Central memory CD8-positive, alpha-beta T cell (primary cell): ENCODE results near the gene HAPLN1.
"Not testable (repeated sequence)": the region's sequence is repeated elsewhere in the genome, so short reads cannot be mapped to it uniquely, and the experiment has no call there.

ENCODE experiments used
- ATAC-seq: fragments of 150-1000 bp; cut with Tn5 transposase; replicated peaks from 2 replicates; pipeline ENCODE4 v1.10.0; 2022; ENCODE audit warnings: mild to moderate bottlenecking, moderate FRiP score, moderate number of reproducible peaks; ENCODE audit not compliant: poor library complexity, severe bottlenecking; ENCODE audit errors: extremely low read depth
- DNase-seq, 2 donors: peaks; one replicate each; pipeline ENCODE4 v3.0.0; 2021; ENCODE audit warnings: low spot score in 2 of 2
- H3K27ac Mint-ChIP-seq: one replicate; pipeline ENCODE4 v1.8.0; 2022; ENCODE audit warnings: low read depth, mild to moderate bottlenecking, moderate library complexity, mixed read lengths
- H3K27me3 Mint-ChIP-seq: one replicate; pipeline ENCODE4 v1.8.0; 2022; ENCODE audit warnings: mixed read lengths
- H3K36me3 Mint-ChIP-seq: one replicate; pipeline ENCODE4 v1.8.0; 2022; ENCODE audit warnings: mild to moderate bottlenecking, moderate library complexity, mixed read lengths; ENCODE audit not compliant: insufficient read depth
- H3K4me1 Mint-ChIP-seq: one replicate; pipeline ENCODE4 v1.8.0; 2022; ENCODE audit warnings: mixed read lengths
- H3K4me3 Mint-ChIP-seq: one replicate; pipeline ENCODE4 v1.8.0; 2022; ENCODE audit warnings: mild to moderate bottlenecking, moderate library complexity, mixed read lengths
- H3K9me3 Mint-ChIP-seq: one replicate; pipeline ENCODE4 v1.8.0; 2022; ENCODE audit warnings: mixed read lengths

The HAPLN1 gene

DNA sequence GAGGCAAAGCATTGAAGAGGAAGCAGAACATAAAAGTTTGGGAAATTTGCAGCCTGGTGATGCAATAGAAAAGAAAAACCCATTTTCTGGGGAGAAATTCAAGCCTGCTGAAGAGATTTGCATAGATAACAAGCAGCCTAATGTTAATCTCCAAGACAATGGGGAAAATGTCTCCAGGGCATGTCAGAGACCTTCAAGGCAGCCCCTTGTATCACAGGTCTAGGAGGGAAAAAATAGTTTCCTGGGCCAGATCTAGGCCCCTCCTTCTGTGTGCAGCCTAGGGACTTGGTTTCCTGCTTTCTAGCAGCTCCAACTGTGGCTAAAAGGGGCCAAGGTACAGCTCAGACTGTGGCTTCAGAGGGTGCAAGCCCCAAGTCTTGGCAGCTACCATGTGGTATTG is 14.4 kb upstream of the HAPLN1 start:
- not testable (repeated sequence) for H3K4me1 Mint-ChIP-seq, H3K27me3 Mint-ChIP-seq, H3K36me3 Mint-ChIP-seq, H3K4me3 Mint-ChIP-seq, H3K27ac Mint-ChIP-seq, H3K9me3 Mint-ChIP-seq, DNase-seq, ATAC-seq

DNA sequence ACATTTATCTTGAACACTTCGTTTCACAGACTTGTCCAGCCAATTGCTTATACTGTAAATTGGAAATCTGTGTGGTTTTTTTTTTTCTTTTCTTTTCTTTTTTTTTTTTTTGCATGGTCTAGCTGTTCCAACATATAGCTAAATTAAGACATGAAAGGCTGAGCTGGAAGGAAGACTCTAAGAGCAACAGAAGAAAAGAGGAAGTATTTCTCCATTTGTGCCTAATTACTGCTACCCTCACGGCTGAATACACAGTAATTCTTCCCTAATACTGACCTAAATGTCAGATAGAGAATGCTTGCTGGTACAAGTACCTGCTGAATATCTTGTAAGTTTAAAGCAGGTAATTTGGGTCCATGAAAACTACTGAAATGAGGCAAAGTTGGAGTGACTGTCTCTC is 11.0 kb upstream of the HAPLN1 start:
- ATAC-seq (no peak), DNase-seq (no peak)
- peaks cover 10% of the 10 kb centered on the region for H3K27me3 Mint-ChIP-seq
- no peak overlapping the region for H3K27ac Mint-ChIP-seq
- H3K4me1 Mint-ChIP-seq, result no peaks in the 10 kb centered on the region
- no peak overlapping the region for H3K4me3 Mint-ChIP-seq
- H3K36me3 Mint-ChIP-seq, result no peaks in the 10 kb centered on the region
- peaks cover 9% of the 10 kb centered on the region for H3K9me3 Mint-ChIP-seq

DNA sequence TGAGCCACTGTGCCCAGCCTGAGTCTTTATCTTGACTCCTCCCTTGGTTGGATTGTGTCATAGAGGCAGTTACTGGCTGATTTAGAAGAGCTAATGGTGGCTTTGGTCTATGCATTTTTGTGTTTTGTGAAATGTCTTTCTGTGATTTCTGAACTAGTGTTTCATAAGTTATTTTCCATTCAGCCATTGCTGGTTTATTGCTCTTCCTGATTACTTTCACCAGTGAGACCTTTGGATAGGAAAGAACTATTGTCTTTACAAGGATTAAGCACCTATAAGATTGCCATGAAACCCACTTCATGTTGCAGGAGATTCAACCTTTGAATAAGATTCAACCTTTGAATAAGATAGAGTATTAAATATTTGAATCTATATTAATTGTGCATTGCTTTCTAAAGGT is 8.7 kb upstream of the HAPLN1 start:
- ATAC-seq, result no peak
- no peaks in the 10 kb centered on the region for H3K4me1 Mint-ChIP-seq
- peaks cover 13% of the 10 kb centered on the region for H3K27me3 Mint-ChIP-seq

DNA sequence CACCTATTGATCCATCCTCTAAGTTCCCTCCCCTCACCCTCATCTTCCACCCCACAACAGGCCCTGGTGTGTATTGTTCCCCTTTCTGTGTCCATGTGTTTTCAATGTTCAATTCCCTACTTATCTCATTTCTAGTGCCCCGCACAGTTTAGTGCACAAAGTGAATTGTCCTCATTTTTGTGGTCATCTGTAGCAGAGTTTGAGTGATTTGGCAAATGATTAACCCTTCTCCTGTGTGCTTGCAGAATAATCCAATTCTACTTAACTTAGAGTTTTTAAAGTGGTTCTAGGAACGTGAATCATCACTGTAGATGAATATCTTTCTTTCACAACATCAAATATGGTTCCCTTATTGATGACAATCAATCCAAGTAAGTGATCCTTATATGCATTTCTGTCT is 6.3 kb upstream of the HAPLN1 start:
- DNase-seq (no peak), ATAC-seq (no peak)
- no peak overlapping the region for H3K4me3 Mint-ChIP-seq
- peaks cover 2% of the 10 kb centered on the region for H3K4me1 Mint-ChIP-seq
- no peaks in the 10 kb centered on the region for H3K36me3 Mint-ChIP-seq
- H3K9me3 Mint-ChIP-seq, result no peaks in the 10 kb centered on the region
- H3K27me3 Mint-ChIP-seq, result peaks cover 33% of the 10 kb centered on the region
- H3K27ac Mint-ChIP-seq, result no peak overlapping the region

More for the DNA sequence above, 8.7 kb upstream of the HAPLN1 start:
- Mint-ChIP-seq H3K9me3 (peaks cover 4% of the 10 kb centered on the region), H3K27ac (no peak overlapping the region), H3K36me3 (no peaks in the 10 kb centered on the region), H3K4me3 (no peak overlapping the region)
- DNase-seq, result no peak

DNA sequence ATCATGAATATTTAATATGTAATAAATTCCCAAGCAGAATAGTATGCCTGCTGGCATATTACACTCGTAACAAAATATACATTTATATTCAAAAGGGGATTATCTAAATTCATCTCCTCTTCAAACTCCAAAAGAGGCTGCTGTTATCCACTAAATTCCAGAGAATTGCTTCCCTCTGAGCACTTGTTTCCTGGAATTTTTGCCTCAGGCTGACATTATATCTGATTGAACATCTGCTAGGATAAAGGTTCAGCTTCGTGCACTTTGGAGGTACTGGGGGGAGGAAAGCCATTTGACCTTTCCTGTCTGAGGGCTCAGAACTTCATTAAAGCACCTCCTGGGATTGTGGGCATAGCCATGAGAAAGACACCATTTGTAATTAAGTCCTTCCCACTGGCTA is 4.3 kb upstream of the HAPLN1 start:
- no peaks in the 10 kb centered on the region for H3K36me3 Mint-ChIP-seq
- DNase-seq (no peak), ATAC-seq (no peak)
- H3K27ac Mint-ChIP-seq, result no peak overlapping the region
- no peak overlapping the region for H3K4me3 Mint-ChIP-seq
- H3K27me3 Mint-ChIP-seq, result peaks cover 52% of the 10 kb centered on the region
- H3K9me3 Mint-ChIP-seq, result no peaks in the 10 kb centered on the region
- peaks cover 7% of the 10 kb centered on the region for H3K4me1 Mint-ChIP-seq

DNA sequence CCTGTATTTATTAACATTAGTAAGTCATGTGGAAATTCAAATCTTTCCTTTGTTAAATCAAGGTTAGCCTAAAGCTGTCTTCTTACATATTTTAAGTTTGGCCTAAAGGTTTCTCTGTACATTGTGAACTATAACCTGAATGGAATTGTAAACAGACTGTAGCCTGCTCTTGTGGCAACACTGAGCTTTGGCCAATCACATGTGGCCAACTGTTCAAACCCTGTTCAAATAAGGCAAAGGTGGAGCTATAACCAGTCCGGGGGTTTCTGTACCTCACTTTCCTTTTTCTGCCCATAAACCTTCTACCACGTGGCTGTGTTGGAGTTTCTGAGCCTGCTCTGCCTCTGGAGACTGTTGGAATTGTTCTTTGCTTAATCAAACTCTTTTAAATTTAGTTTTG is 3.3 kb upstream of the HAPLN1 start:
- peaks cover 7% of the 10 kb centered on the region for H3K4me1 Mint-ChIP-seq
- no peak overlapping the region for H3K27ac Mint-ChIP-seq
- no peaks in the 10 kb centered on the region for H3K36me3 Mint-ChIP-seq
- H3K4me3 Mint-ChIP-seq, result no peak overlapping the region
- no peaks in the 10 kb centered on the region for H3K9me3 Mint-ChIP-seq
- ATAC-seq (no peak), DNase-seq (no peak)
- H3K27me3 Mint-ChIP-seq, result peaks cover 62% of the 10 kb centered on the region

DNA sequence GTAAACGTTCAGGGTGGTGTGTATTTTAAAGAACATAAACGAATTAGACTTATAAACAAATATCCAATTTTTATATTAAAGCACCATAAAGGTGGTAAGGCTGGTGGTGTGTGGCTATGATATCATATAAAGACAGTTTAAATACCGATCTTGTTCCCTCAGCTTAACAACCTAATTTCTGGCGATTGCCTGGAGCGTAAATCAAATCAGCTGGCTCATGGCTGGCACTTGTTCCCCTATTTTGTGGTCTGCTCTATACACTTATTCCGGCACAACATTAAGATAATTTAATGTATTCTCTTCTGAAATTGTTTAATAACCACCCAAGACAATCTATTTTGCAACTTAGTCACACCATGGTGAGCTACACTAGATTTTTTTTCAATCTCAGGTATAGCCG is 2.4 kb upstream of the HAPLN1 start:
- no peaks in the 10 kb centered on the region for H3K9me3 Mint-ChIP-seq
- H3K27ac Mint-ChIP-seq, result no peak overlapping the region
- H3K4me3 Mint-ChIP-seq, result no peak overlapping the region
- no peak for DNase-seq
- H3K27me3 Mint-ChIP-seq, result peaks cover 71% of the 10 kb centered on the region
- ATAC-seq, result no peak
- H3K36me3 Mint-ChIP-seq, result no peaks in the 10 kb centered on the region
- H3K4me1 Mint-ChIP-seq, result peaks cover 7% of the 10 kb centered on the region

DNA sequence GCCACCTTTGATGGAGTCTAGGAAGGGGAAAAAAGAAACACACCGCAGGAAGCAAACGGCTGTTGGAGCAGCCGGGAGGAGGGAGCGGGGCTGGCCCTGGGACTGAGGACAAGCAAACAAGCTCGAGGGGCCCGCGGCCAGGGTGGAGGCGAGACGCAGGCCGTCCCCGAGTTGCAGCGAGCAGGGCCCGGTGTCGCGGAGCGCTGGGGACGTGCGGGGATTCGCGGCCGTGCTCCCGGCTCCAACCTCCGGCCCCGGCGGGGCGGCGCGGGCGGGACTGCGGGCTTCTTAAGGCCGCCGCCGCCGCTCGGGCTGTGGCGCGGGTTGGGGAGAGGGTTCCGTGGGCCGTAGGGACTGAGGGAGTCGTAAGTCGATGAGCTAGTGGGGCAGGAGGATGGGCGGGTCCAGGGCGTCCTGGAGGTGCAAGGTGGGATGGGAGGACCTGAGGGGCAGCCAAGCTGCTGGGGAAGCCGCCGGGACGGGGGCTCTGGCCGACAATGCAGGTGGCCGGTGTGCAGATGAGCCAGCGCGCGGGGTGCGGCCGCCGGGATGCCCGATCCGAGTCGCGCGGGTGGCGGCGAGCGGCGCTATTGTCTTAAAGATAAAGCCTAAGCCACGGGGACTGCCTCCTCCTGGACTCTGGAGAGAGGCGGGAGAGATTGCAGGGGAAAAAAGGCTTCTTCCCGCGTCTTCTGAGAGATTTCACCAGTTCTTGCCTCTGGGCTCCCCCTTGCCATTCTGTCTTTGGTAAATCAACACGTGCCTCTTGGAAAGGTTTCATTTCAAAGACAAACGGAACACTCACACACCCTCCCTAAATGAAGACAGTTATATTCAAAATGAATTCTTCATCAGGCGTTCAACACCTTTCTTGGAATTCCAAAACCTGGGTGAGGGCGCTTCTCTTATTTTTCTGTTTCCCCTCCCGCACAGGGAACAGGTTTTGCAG is 1.6 kb upstream of the HAPLN1 start:
- Mint-ChIP-seq H3K27me3 (peaks cover 69% of the 10 kb centered on the region), H3K9me3 (no peaks in the 10 kb centered on the region), H3K4me3 (peak overlapping the region; percentile 59), H3K27ac (no peak overlapping the region), H3K4me1 (peaks cover 7% of the 10 kb centered on the region), H3K36me3 (no peaks in the 10 kb centered on the region)
- DNase-seq (no peak), ATAC-seq (no peak)

DNA sequence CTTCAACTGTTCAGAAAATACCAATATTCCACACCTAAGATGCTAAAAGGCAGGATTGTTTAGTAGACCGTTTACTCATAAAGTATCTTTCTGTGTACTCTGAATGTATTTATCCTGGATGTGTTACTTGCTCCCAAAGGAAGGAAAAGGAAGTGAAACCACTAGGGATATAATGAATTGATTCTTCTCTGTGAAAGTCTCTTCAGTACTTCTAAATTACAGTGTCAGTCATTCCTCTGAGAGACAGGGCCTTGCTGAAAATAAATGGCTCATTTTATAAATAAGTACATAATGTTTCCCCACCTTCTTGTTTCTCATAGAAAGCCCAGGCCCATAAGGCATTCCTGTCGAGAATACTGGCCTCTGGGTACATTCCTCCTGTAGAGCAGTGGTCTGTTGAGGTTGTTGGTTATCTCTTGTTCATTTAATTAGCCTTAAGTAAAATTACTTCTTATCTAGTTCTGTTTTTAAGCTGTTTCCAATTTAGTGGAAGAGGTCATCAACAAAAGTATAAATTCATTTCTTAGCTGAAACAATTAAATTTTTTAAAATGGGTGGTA is 1.6 kb downstream of the HAPLN1 start:
- Mint-ChIP-seq H3K36me3 (no peaks in the 10 kb centered on the region), H3K4me1 (peaks cover 7% of the 10 kb centered on the region), H3K27me3 (peaks cover 69% of the 10 kb centered on the region), H3K4me3 (no peak overlapping the region), H3K27ac (no peak overlapping the region), H3K9me3 (no peaks in the 10 kb centered on the region)
- DNase-seq, result no peak
- no peak for ATAC-seq

DNA sequence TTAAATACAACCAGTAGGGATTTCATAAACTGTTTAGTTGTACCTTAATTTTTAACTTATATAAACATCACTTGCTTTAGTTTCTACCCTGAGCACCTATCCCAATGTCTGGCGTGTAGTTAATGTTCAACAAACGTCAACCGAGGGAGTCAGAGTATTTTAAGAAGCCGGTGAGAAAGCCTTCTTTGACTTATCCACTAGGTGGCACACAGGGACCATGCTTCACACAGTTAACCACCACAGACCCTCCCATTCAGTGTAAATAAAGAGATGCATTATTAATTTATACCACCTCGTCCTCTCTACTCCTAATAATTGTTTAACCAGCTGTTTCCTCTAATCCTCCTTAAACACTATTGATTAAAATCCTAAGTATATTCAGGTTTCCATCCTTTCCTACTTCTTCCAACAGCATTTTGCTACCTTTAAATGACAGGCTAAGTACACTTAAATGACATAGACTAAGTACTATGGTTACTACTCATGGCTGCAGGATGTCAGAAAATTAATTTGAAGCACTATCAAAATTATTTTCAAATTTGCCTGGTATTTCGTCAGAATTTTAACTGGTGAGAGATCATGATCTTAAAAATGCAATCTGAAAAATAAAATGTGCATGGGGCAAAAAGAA is 2.3 kb downstream of the HAPLN1 start:
- no peaks in the 10 kb centered on the region for H3K9me3 Mint-ChIP-seq

DNA sequence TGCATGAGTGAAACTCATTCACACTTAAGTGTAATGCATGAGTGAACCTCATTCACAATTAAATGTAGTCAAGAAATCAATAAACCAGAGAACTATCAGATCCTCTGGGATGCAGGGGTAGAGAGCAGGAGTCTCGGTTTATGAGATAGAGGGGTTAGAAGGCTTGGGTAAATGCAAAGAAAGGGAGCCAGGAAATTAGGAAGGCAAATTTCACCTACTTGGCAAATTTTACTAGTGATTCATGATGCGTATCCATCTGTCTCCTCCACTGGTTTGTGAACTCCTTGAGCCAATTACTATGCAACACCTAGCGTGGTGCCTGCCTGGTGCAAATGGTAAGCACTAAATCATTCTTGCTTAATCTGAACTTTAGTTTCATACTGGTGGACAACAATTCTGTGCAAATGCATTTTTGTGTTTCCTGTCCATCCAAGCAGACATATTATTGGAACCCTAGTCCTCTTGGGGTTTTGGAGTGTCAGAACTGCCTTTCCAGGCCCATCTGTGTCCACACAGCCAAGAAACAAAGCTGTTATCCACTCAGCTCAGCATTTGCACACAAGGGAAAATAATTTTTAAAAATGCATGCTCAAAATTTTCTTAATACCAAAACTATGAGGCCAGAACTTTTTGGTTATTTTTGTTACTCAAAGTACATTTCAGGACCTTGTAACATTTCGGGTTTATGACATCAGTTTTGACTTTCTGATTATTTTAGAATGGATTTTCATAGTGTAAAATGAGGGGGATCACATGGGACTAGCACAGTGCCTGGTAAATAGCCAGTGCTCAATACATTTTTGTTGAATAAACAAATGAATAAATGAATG is 5.2 kb downstream of the HAPLN1 start:
- DNase-seq (no peak), ATAC-seq (no peak)
- Mint-ChIP-seq H3K36me3 (peaks cover 2% of the 10 kb centered on the region), H3K27ac (no peak overlapping the region), H3K9me3 (no peaks in the 10 kb centered on the region), H3K4me3 (no peak overlapping the region), H3K27me3 (peaks cover 44% of the 10 kb centered on the region), H3K4me1 (no peaks in the 10 kb centered on the region)

More for the DNA sequence above, 2.3 kb downstream of the HAPLN1 start:
- Mint-ChIP-seq H3K27ac (no peak overlapping the region), H3K36me3 (no peaks in the 10 kb centered on the region), H3K4me1 (peaks cover 7% of the 10 kb centered on the region), H3K4me3 (no peak overlapping the region), H3K27me3 (peaks cover 64% of the 10 kb centered on the region)
- DNase-seq (no peak), ATAC-seq (no peak)

DNA sequence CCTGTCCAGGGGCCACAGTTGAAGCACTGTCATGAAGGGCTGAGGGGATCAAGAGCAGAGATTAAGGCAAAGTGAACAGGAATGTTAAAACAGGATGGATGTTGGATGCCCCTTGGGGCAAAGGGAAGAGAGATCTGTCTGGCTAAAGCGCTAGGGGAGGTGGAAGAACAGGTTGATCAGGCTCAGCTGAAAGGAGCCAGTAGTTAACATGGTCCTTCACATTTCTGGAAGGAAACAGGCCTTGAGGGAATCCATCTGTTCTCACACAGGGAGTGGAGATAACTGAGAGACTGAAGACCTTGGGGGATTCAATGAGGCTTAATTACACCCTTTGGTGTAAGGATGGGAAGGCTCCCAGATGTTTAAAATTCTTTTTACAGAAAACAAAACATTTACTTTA is 5.8 kb downstream of the HAPLN1 start:
- H3K4me3 Mint-ChIP-seq, result no peak overlapping the region
- no peaks in the 10 kb centered on the region for H3K9me3 Mint-ChIP-seq
- no peaks in the 10 kb centered on the region for H3K4me1 Mint-ChIP-seq
- H3K36me3 Mint-ChIP-seq, result peaks cover 2% of the 10 kb centered on the region
- no peak overlapping the region for H3K27ac Mint-ChIP-seq
- ATAC-seq, result no peak
- DNase-seq, result no peak
- peaks cover 44% of the 10 kb centered on the region for H3K27me3 Mint-ChIP-seq
